ENCODE results near the gene HDGFL2. TPM values are rescaled to one million over a fixed set of nuclear protein-coding genes. Genes with fewer than 3 reads are reported as not detected.

HDGFL2 gene
- total and polyA plus RNA-seq, 2 experiments from 2014 or later, result 123 to 186 TPM

DNA sequence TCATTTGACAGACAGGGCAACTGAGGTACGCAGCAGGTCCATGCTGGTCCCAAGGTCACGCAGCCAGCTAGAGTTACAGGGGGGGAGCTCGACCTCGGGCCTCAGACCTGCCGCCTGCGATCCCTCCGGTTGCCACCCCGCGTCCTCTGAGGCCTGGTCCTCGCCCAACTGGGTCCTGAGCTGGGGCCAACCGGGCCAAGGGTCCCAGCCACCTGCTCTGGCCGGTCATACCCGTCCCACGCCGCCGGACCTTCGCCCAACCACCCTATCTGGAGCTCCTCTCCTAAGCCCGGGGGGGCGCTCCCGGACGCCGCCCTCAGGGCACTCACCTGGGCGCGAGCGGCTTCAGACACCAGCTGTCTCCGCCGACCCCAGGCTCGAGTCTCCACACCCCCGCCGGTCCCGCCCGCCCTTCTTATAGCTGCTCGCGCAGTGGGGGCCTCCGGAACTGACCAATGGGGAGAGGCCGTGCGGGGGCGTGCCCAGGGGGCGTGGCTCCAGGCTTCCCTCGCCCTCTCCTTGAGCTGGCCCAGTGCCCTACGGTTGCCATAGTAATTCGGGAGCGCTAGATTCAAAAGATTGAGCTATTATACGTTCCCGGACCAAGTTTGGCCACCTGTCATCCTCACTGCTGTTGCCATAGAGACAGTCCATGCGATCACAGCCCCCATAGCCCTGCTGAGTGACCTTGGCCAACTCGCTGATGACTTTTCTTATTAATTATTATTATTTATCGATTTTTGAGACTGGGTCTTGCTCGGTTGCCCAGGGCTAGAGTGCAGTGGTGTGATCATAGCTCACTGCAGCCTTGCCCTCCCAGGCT is 63.0 kb downstream of the HDGFL2 start, which contains the start of gene PLIN5:
Gene PLIN5 (minus strand): TSS at position 389 of the 823 bp plus-strand sequence. CDS start 1,150 bp downstream, outside the sequence.
- H3K9me3 ChIP-seq (ENCODE audit: low read depth), result no peaks in the 10 kb centered on the region
- H3K27me3 ChIP-seq, result no peaks in the 10 kb centered on the region
- H3K4me1 ChIP-seq (ENCODE audit: low read depth), result no peaks in the 10 kb centered on the region
- no peaks in the 10 kb centered on the region for H3K36me3 ChIP-seq
- no peak within 1 kb of the TSS for H3K27ac ChIP-seq
- H3K4me3 ChIP-seq, result peak within 1 kb of the TSS; percentile 17
- DNase-seq (ENCODE audit: low read depth in 1 of 2, low spot score in 1 of 2), result peak; percentile 79 to 87
- TF ChIP-seq, protein P1, sequence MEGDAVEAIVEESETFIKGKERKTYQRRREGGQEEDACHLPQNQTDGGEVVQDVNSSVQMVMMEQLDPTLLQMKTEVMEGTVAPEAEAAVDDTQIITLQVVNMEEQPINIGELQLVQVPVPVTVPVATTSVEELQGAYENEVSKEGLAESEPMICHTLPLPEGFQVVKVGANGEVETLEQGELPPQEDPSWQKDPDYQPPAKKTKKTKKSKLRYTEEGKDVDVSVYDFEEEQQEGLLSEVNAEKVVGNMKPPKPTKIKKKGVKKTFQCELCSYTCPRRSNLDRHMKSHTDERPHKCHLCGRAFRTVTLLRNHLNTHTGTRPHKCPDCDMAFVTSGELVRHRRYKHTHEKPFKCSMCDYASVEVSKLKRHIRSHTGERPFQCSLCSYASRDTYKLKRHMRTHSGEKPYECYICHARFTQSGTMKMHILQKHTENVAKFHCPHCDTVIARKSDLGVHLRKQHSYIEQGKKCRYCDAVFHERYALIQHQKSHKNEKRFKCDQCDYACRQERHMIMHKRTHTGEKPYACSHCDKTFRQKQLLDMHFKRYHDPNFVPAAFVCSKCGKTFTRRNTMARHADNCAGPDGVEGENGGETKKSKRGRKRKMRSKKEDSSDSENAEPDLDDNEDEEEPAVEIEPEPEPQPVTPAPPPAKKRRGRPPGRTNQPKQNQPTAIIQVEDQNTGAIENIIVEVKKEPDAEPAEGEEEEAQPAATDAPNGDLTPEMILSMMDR (IDR thresholded peaks at IDR 0.05; ENCODE audit: low read depth, low read length), result no peak

DNA sequence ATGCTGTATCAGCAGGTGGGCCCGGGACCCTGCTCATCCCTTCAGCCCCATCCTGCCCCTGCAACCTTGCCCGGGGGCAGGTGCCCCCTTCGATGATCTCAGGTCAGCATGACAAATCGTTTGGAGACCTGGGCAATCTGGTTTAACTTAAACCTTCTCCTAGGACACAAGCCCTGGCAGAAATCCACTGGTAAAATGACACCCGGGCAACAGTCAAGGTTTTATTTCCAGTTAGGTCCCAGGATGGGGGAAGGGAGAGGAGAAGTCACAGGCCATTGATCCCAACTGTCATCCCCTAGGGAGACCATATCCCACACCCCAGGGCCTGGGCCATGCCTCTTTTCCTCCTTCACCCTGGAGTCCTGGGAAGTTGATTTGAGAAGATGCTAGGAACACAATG is 64.7 kb downstream of the HDGFL2 start:
- no peaks in the 10 kb centered on the region for H3K4me1 ChIP-seq (ENCODE audit: low read depth)

DNA sequence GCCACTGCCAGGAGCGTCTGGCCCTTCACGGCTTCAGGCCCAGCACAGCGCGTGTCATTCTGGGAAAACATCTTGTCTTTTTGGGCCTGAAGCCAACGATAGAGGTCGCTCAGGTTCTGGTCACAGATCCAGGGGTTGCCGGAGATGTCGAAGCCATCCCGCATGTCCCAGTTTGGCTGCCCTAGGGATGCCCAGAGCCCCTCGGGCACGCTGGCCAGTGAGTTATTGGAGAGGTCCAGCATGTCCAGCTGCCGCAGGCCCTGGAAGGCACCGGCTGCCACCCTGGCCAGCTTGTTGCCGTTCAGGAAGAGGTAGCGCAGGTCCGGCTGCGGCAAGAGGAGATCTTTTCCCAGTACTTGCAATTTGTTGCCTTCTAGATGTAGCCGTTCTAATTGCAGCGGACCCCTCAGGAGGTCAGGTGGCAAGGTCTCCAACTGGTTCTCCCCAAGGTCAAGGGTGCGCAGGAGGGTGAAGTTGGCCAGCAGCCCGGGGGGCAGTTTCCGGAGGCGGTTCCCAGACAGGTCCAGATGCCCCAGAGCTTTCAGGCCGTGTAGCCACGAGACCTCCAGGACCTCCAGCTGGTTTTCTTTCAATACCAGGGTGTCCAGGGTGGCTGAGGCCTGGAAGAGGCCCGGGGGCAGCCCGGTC is 66.0 kb downstream of the HDGFL2 start:
- H3K4me1 ChIP-seq (ENCODE audit: low read depth), result no peaks in the 10 kb centered on the region
- no peaks in the 10 kb centered on the region for H3K36me3 ChIP-seq

More for the DNA sequence above, 64.7 kb downstream of the HDGFL2 start:
- no peak for DNase-seq (ENCODE audit: low read depth in 1 of 2, low spot score in 1 of 2)
- Histone ChIP-seq H3K36me3 (no peaks in the 10 kb centered on the region), H3K9me3 (ENCODE audit: low read depth) (no peaks in the 10 kb centered on the region), H3K4me3 (no peak overlapping the region), H3K27me3 (no peaks in the 10 kb centered on the region), H3K27ac (no peak overlapping the region)
- TF ChIP-seq, protein P1 (IDR thresholded peaks at IDR 0.05; ENCODE audit: low read depth, low read length), result no peak

DNA sequence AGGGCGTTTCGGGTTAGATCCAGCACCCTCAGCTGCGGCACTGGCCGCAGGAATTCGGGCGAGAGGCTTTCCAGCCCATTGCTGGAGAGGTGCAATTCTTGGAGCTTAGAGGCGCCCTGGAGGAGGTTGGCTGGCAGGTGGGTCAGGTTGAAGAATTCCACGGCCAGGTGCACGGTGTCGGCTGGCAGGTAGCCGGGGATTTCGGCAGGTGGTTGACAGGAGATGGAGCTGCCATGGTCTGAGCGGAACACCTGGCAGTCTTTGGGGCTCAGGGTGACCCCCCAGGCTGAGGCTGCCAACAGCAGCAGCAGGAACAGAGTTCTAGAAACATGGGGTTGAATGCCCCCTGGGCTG is 66.5 kb downstream of the HDGFL2 start:
- no peaks in the 10 kb centered on the region for H3K4me1 ChIP-seq (ENCODE audit: low read depth)
- no peaks in the 10 kb centered on the region for H3K27me3 ChIP-seq
- no peak overlapping the region for H3K27ac ChIP-seq
- DNase-seq (ENCODE audit: low read depth in 1 of 2, low spot score in 1 of 2), result no peak
- TF ChIP-seq, protein P1 (IDR thresholded peaks at IDR 0.05; ENCODE audit: low read depth, low read length), result no peak
- H3K36me3 ChIP-seq, result no peaks in the 10 kb centered on the region
- no peaks in the 10 kb centered on the region for H3K9me3 ChIP-seq (ENCODE audit: low read depth)
- H3K4me3 ChIP-seq, result no peak overlapping the region

More for the DNA sequence above, 66.0 kb downstream of the HDGFL2 start:
- DNase-seq (ENCODE audit: low read depth in 1 of 2, low spot score in 1 of 2), result no peak
- Histone ChIP-seq H3K27me3 (no peaks in the 10 kb centered on the region), H3K4me3 (no peak overlapping the region), H3K9me3 (ENCODE audit: low read depth) (no peaks in the 10 kb centered on the region), H3K27ac (no peak overlapping the region)
- TF ChIP-seq, protein P1 (IDR thresholded peaks at IDR 0.05; ENCODE audit: low read depth, low read length), result no peak

DNA sequence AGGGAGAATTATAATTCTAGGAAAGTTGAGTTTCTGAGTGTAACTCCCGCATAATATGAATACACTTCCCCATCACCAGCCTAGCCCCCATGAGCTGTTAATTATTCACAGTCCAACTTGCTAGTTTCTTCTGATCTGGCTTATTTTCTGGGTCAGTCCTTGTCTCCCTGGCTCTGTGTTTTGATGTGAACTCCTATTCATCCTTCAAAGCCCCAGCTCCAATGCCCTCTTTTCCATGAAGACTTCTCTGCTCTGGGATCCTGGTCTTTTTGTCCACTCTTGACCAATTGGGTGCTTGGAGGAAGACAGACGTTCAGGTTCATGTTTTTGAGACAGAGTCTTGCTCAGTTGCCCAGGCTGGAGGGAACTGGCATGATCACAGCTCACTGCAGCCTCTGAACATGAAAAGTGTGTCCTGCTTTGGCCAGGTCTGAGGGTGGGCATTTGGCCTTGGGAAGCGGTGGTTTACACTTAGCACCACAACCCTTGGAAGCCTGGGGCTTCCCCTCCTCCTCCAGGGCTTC is 67.1 kb downstream of the HDGFL2 start:
- no peak for DNase-seq (ENCODE audit: low read depth in 1 of 2, low spot score in 1 of 2)
- H3K36me3 ChIP-seq, result no peaks in the 10 kb centered on the region

More for the DNA sequence above, 67.1 kb downstream of the HDGFL2 start:
- H3K4me3 ChIP-seq, result no peak overlapping the region
- TF ChIP-seq, protein P1 (IDR thresholded peaks at IDR 0.05; ENCODE audit: low read depth, low read length), result no peak
- H3K4me1 ChIP-seq (ENCODE audit: low read depth), result no peaks in the 10 kb centered on the region
- no peaks in the 10 kb centered on the region for H3K9me3 ChIP-seq (ENCODE audit: low read depth)
- no peak overlapping the region for H3K27ac ChIP-seq
- no peaks in the 10 kb centered on the region for H3K27me3 ChIP-seq

All from cardiac muscle cell (in vitro differentiated cells and primary cell).